GM20431 (cell line): ENCODE measurements around the gene ANKRD6.

Experiments used
- in situ Hi-C: fragments of 300-500 bp; cut with MseI, MboI; formaldehyde crosslinking; loops from one replicate; pipeline ENCODE4 v1.15.0; 2020; ENCODE audit warnings: low sequenced_read_pairs; ENCODE audit not compliant: unreplicated experiment

Gene ANKRD6

DNA sequence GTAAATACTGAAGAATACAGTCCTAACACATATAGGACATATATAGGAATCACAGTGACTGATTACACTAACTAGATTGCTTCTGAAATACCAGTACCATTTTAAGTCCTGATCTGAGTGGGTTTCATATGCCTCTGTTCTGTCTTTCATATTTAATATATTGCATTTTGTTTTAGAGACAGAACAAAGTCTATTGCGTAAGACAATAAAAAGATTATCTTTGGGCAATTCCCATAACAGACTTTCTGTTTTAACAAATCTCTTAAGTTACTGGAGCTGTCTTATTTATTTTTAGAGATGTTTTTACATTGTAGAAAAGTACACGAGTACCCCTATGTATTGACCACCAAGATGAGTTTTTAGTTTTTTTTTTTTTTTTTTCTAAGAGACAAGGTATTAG lies 29.6 kb downstream of the ANKRD6 start:
- in situ Hi-C loops: no loop called here

DNA sequence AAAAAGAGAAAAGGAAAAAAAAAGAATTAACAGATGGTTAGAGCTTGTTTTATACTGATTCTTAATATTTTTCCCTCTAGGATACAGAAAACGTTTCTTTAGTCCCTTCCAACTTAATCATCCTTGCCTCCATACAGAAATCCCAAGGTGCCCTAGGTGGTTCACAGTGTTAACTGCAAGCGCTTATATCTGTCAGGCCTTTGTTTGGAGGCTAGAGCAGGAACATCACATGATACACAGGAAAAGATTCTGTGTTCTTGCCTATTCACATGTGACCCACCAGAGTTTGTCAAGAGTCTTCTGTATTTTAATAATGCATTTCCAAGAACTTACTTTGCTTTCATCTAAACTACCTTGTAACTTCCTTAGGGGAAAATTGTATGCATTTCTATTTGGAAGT lies 31.3 kb downstream of the ANKRD6 start:
- in situ Hi-C loops: no loop called here

DNA sequence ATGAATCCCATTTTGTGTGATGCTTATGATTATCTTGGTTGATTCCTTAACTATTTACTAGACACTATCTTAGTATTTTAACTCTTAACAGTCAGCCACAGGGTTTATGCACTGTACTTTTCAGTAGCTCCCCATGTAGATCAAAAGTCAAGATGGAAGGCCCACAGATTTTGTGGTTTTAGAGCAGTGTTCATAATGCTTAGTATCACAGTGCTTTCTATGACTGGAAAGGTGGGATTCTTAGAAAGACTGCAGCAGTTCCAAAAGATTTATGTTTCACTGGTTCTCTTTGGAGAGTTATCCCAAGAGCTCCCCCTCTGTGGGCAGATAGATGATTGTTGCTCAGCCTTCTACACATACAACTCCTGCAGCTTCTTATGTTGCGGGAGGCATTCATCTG lies 34.5 kb downstream of the ANKRD6 start:
- in situ Hi-C loops: no loop called here

DNA sequence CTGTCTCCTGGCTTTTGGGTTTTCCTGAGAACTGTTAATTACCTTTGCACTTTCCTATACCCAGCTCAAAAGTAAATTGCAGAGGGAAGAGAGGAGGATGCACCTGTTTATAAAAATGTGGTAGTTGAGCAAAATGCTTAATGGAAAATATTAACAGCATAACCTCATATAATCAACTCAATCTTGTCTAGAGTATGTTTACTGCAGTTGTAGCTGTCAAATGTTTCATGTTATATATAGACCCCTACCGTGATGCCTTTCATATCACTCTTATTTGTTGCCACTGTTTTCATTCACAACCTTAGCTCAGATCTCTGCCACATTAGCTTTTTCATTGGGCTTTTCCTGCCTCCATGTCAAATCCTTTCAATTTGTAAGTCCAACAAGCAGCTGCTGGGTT lies 36.0 kb downstream of the ANKRD6 start:
- in situ Hi-C loops: no loop called here

DNA sequence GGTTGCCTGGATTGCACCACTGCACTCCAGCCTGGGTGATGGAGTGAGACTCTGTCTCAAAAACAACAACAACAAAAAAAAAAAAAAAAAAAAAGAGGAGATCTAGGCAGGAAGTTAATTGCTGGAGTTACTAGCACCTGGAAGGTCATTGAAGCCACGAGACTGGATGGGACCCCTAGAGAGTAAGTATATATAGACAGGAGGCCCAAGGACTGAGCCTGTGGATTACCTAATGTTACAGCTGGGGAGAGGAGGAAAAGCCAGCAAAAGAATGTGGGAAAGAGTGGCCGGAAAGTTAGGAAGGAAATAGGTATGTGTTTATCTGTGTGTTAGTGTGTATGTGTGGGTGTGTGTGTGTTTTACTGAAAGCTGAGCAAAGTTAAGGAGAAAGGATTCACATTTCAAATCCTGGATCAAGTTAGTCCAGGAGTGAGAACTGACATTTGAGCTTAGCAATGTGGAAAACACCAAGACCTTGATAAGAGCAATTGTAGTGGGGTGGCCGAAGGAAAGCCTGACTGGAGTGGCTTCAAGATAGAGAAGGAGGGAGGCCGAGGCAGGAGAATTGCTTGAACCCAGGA lies 38.4 kb downstream of the ANKRD6 start:
- in situ Hi-C loops: no loop called here

DNA sequence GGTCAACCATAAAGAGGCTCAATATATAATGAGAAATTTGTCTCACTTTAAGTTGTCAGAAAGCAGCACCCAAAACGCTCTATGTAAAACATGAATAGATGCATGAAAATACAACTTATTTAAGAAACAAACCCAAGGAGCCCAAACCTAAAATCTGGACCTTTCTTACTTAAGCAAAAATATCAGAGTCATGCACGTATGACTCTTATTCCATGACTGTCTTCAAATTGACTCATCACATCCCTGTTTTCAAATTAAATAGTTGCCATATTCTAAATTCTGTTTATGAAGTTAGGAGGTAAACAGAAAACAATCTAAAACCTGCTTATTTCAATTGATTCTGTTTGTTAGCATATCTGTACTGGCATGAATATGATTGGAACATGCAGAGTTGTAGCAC lies 42.1 kb downstream of the ANKRD6 start:
- in situ Hi-C loops: no loop called here

DNA sequence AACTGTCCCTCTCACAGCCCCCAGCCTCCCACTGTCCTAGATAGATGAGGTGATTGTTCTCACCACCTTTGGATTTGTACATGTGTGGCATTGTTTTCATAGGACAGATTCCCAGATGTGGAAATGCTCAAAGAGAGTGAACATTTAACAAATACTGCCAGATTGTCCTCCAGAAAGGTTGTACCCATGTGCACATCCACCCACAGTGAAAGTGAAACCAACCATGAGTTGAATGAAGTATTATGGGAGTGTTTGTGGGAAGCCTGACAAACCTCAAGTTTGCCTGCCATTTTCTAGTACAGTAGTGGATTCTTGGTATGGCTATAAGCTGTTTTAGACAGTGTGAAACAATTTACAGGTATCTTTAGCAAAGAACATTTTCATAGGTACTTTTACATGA lies 42.7 kb downstream of the ANKRD6 start:
- in situ Hi-C loops: no loop called here

DNA sequence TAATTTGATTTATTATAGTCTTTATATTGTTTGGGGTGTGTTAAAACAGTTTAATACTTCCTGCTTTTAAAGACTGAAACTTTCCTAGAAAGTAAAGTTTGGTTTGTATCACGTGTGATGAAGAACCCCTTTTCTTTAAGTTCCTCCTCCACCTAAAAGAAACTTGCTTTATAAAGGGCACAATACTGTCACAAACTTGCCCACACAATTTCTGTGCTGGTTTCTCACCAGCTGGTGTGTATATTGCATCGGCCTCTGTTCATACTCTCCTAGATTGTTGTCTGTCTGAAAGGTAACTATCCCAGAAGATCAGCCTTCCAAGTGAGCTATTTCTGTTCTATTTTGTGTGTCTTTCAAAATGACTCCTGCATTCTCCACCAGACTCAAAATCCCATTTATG lies 46.9 kb downstream of the ANKRD6 start:
- in situ Hi-C loops: no loop called here

DNA sequence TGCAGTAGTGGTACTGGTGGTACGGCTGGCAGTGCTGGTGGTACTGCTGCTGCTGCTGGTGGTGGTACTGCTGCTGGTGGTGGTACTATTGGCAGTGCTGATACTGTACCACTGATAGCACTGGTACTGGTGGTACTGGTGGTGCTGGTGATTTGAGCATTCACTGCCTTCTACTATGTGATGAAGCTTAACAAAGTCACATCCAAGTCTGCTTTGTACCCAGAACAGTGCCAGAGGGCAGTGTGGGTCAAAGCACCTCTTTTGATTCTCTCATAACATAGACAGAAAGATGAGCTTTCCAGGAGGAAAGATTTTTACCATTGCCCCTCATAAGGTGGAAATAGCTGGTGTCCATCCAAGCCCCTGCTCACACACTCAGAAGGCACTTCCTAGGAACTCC lies 48.7 kb downstream of the ANKRD6 start:
- in situ Hi-C loops: no loop called here

DNA sequence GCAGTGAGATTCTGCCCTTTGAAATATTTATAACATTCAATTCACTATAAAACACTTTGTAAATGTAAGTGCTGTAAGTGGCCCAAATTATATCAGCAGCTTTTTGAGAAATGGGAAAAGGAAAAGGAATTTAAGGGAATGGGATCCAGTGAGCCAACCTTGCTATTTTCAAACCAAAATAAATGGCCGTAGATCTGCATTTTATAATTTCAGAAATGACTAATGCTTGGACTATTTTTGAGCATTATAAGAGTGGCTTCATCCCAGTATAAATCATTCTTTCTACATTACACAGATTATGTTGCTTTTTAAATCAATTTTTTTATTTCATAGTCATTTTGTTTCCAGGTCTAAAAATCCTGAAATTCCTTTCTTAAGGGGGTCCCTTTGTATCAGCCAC lies 49.2 kb downstream of the ANKRD6 start:
- in situ Hi-C loops: no loop called here

DNA sequence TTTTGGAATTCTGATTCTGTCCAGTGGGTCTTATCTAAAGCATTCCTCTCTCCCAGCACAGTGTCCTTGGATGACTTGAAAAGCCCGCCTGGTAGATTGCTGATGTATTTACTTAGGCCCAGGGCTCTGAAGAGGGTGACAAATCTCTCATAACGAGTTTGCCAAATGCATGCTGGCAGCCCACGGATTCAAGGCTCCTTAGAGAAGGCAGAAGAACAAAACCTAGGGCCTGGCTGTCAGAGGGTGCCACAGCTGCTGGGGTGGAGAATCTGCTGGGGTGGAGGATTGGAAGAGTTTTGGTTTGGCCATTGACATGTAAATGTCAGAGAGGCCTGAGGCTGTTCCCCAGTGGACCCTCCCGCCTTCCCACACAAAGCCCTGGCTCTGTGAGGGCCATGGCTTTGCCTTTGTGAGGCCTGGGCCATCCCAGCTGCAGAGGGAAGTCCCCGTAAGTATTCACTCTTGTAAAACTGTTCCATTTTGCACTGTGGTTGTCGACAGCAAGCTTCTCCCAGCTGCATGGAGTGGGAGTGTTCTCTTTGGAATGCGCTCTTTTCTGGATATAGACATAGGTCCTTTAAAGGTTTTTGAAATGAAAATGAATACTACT lies 50.3 kb downstream of the ANKRD6 start:
- in situ Hi-C loops: no loop called here

DNA sequence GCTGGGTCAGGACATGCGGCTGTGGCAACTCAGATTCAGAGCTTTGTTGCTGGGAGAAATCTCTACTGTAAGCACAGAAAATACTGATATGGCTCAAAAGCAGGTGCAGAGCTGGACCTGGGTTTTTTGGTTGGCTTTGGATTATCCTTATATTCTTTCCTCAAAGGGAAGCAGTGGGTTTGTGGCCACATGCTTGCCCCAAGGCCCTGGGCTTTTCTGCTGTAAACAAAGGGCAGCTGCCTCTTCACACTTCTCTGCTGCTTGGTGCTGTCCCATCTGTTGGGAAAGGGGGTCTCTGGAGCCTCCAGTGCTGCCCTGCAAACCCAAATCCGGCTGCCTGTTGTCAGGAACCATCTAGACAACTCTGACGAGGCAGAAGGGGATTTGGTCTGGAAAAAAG lies 52.4 kb downstream of the ANKRD6 start:
- in situ Hi-C loops: no loop called here

DNA sequence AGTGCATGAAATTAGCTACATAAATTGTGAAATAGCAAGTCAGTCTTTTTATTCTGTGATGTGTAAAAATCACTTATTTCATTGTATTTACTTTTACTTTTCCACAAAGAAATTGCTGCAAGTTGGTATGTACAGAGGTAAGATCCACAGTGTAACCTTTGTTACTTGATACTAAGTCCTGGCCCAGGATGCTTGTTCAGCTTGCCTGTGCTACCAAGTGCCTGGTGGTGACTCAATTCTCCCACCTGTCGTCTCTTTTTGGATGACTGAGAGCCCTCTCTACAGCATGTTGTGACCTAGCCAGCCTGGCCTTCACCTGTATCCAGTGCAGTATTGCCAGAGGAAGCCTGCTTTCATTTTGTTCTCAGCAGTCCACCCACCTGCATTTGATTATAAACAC lies 54.9 kb downstream of the ANKRD6 start:
- in situ Hi-C loops: no loop called here

DNA sequence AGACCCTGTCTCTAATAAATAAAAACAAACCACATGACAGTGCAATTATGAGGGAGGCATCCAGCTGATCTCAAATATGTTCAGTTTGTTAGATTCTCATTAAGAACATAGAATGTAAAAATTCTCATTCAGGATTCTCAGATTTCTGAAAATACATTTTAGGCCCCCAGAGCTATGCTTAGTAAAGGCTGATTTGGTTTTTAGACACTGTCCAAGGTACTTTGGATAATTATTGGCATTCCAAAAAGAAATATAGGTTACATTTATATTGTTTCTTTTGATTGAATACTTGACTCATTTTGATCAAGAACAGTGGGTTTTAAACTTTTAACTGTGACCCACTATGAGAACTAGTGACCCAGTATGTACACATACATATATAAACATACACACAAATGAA lies 55.5 kb downstream of the ANKRD6 start:
- in situ Hi-C loops: no loop called here

DNA sequence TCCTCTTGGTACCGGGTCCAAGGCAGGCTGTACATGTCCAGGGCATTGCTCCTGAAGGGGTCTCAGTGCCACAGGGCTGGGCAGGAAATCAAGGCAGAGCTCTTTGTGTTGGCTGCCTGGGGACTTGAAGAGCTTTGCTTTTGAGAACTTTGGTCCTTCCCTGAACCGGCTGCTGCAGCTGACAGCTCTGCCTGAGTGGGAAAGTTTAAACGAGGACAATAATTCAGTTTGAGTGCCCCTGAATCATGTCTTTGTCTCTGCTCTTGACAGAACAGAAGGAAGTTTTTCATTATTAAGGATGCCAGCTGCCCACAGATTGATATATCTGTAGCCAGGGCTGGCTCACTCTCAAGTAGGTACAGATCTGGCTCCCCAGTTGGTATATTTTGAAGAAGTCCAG lies 56.1 kb downstream of the ANKRD6 start:
- in situ Hi-C loops: no loop called here

DNA sequence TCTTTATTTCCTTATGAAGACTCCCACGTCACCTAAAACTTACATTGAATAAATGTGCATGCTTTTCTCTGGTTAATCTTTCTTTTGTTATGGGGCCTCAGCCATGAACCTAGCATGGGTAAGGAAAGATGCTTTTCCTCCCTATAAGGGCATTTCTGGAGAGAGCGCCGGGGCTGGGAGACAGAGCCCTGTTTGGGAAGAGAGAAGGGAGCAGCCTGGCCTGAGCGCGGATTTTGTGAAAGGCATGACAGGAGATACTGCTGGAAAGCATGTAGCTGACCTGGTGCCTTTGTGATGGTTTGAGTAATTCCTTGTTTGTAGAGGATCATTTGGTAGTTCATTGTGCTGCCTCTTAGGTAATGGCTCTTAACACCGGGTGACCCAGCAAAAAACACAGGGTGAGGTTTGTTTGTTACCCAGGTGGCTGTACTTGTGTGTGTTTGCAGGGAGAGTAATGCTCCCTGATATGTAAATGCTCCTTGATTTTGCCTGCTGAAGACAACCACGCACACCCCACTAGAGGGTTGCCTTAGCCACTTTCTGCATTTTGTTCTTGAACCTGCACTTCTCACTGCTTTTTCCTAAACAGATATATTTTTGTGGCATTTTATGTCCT lies 59.2 kb downstream of the ANKRD6 start:
- in situ Hi-C loops: no loop called here

DNA sequence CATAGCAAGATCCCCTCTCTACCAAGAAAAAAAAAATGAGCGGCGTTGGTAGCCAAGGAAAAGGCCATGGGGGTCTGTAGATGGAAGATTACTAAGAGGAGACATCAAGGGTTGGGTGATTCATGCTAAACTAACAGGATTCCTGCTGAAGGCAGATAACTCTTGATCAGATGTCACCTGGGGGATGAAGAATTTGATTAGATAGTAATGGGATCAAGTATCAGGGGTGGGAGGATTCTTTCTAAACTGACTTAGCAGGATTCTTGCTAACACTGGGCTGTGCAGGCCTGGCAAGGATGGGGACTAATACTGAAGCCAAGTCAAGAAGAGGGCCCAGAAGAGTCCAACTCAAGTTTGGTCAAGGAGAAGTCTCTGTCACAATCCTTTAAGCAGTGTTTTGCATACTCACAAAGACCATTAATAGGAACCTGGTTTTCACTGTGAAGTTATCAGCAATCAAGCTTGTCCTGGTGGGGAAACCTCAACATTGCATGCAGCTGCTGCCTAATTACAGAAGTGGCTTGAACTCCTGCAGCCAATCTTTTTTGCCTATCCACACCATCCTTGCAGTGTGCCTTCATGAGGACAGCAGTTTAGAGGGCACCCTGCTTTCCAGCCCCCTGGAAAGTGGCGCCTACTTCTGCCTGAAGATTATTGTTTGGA lies 61.3 kb downstream of the ANKRD6 start:
- in situ Hi-C loops: no loop called here

DNA sequence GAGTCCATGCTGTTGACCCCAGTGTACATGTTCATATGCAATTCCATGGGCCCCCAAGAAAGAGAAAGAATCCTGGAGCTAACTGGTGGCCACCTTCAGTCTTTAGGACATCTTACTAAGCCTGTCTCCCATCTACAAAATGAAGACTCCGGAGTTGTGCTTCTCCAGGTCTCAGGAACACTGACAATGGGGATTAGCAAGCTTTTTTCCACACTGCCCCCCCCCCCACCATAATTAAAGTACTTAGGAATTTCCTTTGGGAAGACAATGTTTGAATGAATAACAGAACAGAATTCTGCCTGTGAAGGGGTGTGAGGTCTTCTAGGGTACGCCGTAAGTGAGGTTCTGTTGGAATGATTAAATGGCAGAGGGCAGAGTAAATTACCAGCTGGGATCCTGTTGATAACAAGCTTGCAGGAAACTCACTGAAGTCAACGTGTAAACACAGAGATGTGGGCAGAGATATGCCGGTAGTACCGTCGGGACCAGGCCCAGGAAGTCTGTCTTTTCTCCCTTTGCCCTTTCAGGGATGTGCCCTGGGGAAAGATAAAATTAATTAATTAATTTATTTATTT lies 63.1 kb downstream of the ANKRD6 start:
- in situ Hi-C loops: no loop called here

DNA sequence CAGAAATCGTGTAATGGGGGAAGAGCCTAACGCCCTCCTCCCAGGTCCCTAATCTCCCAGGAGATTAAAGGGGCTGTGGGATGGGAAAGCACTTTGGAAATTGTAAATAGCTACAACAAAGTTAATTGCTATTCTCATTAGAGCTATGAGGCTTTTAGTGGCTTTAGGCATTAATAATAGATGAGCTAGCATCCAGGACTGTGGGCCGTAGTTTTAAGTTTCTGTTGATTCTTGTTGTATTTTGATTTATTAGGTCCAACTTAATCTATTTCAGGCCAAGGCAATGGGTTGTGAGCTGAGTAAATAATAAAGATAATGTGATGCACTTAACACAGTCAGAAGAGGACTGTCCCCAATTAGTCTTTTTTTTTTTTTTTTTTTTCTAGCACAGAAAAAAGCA lies 67.7 kb downstream of the ANKRD6 start:
- in situ Hi-C loops: no loop called here

DNA sequence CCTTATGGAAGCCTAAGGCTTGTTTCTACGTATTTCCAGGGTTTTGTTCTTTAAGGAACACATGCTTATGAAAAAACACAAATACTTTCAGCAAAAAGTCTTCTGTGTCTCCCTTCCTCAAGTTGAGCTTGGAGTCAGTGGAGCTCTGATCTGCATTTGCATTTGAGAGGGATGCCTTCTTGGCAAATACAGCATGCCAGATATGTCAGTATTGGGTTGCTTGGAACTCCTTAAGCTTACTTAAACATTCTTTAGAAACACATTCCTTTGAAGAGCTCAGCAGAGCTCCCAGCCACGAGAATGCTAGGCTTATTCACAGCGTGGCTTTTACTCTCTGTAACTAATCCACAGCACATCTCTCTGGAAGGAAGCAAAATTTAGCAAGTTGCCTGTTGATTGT lies 68.3 kb downstream of the ANKRD6 start:
- in situ Hi-C loops: no loop called here

DNA sequence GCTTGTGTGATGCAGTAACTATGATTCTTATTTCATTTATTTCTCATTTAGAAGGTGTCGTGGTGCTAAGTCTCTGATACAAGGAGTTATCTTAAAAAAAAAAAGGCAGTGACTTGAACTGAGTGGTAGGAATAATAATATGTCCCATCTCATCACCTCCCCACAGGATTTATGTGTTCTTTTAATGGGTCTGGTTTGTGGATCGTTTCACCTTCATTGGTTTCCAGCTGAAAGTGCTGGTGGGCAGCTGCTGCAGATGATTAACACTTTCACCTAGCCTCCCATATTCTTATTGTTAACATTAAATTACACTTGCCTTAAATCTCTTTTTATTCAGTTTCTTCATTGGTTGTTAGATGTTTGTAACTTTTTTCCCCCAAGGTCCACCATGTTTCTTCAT lies 68.8 kb downstream of the ANKRD6 start:
- in situ Hi-C loops: no loop called here
